Esophagus muscularis mucosa (tissue), 3 donors: ENCODE results near the gene UBE2E3.

ENCODE experiments used
- CTCF ChIP-seq, 3 experiments: fragments of 200-600 bp in 2 of 3; fragments of 450-650 bp in 1 of 3; sonication (generic) in 2 of 3; IDR thresholded peaks; one replicate each; pipeline ENCODE4 v1.5.1; 2017 to 2019; ENCODE audit warnings: antibody characterized with exemption in 3 of 3, mild to moderate bottlenecking in 2 of 3, moderate library complexity in 1 of 3
- POLR2A ChIP-seq: fragments of 450-650 bp; IDR thresholded peaks from one replicate; pipeline ENCODE4 v1.6.1; 2017; ENCODE audit warnings: antibody characterized with exemption, moderate library complexity, mild to moderate bottlenecking, low read depth
- POLR2AphosphoS5 ChIP-seq, 2 donors: sonication (generic); formaldehyde crosslinking; IDR thresholded peaks; one replicate each; pipeline ENCODE4 v1.6.1; 2017; ENCODE audit warnings: antibody characterized with exemption in 2 of 2

- TF ChIP-seq POLR2AphosphoS5 (IDR thresholded peaks at IDR 0.05), result no peak
- no peak for TF ChIP-seq POLR2A
- no peak for TF ChIP-seq CTCF (IDR thresholded peaks at IDR 0.05)
Observed at GRCh38 chr2:181073896-181074295, 93.5 kb downstream of the UBE2E3 start.
